ENCODE results near the gene EHMT2.

DNA sequence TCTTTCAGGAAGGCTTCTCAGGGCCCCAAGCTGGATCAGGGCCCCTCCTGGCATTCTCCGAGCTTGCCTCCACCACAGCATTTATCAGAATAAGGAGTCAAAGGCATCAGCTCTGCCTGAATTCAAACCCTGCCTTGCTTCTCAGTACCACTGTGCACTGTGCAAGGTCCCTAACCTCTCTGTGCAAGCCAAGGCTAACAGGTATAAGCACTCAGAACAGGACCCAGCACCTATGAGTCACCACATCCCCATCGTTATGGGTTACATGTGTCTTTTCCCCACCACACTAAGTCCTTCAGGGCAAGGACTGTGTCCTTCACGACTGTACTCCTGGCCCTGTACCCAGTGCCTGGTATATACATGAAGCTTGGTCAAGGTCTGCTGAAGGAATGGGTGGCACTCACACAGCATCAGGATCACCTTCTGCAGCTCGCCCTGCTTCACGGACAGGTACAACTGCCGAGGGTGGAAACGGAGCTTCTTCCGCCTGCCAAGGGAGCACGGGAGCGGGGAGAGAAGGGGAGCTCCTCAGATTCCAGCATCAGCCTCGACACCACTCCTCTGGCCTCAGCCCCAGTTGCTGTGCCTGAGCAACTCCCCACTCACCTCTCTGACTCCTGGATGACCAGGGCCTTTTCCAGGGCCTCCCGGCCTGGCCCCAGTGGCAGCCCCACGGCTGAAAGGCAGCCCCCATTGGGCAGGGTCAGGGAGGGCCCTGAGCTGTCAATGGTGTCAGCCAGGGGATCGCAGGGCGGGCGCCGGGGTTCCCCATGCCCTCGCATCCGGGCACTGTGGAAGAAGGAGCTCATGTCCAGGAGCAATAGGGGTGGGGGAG is 10.1 kb downstream of the EHMT2 start:
- TF ChIP-seq, protein P1, sequence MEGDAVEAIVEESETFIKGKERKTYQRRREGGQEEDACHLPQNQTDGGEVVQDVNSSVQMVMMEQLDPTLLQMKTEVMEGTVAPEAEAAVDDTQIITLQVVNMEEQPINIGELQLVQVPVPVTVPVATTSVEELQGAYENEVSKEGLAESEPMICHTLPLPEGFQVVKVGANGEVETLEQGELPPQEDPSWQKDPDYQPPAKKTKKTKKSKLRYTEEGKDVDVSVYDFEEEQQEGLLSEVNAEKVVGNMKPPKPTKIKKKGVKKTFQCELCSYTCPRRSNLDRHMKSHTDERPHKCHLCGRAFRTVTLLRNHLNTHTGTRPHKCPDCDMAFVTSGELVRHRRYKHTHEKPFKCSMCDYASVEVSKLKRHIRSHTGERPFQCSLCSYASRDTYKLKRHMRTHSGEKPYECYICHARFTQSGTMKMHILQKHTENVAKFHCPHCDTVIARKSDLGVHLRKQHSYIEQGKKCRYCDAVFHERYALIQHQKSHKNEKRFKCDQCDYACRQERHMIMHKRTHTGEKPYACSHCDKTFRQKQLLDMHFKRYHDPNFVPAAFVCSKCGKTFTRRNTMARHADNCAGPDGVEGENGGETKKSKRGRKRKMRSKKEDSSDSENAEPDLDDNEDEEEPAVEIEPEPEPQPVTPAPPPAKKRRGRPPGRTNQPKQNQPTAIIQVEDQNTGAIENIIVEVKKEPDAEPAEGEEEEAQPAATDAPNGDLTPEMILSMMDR (IDR thresholded peaks at IDR 0.05), result no peak
- TF ChIP-seq RNF2 (IDR thresholded peaks at IDR 0.05; ENCODE audit: borderline replicate concordance, low read depth) (no peak), MAFK (IDR thresholded peaks at IDR 0.05; ENCODE audit: partially characterized antibody) (no peak), SREBF2 (IDR thresholded peaks at IDR 0.05) (no peak), MYC (IDR thresholded peaks at IDR 0.05; ENCODE audit: borderline replicate concordance, low read length) (no peak), CEBPB (IDR thresholded peaks at IDR 0.05) (no peak), ZNF302 (CRISPR knock-in tag; IDR thresholded peaks at IDR 0.05) (no peak), FOXS1 (CRISPR knock-in tag; IDR thresholded peaks at IDR 0.05) (no peak)
- TF ChIP-seq, protein P2, sequence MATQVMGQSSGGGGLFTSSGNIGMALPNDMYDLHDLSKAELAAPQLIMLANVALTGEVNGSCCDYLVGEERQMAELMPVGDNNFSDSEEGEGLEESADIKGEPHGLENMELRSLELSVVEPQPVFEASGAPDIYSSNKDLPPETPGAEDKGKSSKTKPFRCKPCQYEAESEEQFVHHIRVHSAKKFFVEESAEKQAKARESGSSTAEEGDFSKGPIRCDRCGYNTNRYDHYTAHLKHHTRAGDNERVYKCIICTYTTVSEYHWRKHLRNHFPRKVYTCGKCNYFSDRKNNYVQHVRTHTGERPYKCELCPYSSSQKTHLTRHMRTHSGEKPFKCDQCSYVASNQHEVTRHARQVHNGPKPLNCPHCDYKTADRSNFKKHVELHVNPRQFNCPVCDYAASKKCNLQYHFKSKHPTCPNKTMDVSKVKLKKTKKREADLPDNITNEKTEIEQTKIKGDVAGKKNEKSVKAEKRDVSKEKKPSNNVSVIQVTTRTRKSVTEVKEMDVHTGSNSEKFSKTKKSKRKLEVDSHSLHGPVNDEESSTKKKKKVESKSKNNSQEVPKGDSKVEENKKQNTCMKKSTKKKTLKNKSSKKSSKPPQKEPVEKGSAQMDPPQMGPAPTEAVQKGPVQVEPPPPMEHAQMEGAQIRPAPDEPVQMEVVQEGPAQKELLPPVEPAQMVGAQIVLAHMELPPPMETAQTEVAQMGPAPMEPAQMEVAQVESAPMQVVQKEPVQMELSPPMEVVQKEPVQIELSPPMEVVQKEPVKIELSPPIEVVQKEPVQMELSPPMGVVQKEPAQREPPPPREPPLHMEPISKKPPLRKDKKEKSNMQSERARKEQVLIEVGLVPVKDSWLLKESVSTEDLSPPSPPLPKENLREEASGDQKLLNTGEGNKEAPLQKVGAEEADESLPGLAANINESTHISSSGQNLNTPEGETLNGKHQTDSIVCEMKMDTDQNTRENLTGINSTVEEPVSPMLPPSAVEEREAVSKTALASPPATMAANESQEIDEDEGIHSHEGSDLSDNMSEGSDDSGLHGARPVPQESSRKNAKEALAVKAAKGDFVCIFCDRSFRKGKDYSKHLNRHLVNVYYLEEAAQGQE (IDR thresholded peaks at IDR 0.05), result no peak

Measured in A549 (cell line).